HG03457 (cell line): ENCODE data around the gene TRABD.
"Not testable (repeated sequence)": the region's sequence is repeated elsewhere in the genome, so short reads cannot be mapped to it uniquely, and the experiment has no call there.

Source experiments
- ATAC-seq: cut with Tn5 transposase; IDR thresholded peaks from one replicate; pipeline ENCODE4 v1.9.1; 2021; ENCODE audit warnings: moderate number of reproducible peaks; ENCODE audit not compliant: unreplicated experiment

Gene TRABD, protein sequence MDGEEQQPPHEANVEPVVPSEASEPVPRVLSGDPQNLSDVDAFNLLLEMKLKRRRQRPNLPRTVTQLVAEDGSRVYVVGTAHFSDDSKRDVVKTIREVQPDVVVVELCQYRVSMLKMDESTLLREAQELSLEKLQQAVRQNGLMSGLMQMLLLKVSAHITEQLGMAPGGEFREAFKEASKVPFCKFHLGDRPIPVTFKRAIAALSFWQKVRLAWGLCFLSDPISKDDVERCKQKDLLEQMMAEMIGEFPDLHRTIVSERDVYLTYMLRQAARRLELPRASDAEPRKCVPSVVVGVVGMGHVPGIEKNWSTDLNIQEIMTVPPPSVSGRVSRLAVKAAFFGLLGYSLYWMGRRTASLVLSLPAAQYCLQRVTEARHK

DNA sequence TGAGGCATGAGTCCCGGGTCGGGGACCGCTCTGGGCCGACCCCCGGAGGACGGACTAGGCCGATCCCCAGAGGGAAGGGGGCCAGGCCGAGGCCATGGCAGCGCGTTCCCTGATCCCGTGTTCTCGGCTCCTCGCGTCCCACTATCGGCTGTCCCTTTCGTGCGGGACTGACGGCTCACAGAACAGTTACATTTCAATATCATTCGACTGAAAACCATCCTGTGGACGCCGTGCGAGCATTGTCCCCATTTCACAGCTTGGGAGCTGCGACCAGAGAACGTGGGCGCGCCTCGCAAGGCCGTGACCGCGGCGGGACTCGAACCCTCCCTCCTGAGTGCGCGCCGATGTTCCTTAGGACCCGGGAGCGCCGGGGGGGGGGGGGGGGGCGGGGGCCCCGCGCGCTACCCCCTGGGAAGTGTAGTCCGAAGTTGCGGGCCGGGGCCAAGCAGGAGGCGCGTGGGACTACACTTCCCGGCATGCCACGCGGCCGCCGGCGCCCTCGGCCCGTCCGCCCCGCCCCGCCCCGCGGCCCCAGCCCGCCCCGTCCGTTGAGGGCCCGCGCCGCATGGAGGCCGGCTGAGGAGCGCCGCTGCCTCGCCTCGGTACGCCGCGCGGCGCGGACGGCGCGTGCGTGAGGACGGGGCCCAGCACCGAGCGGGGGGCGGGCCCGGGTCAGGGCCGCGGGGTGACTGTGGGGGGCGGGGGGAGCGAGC, at the start of gene TRABD:
Gene TRABD, plus strand, starts transcription at position 539 of the 713 bp plus-strand sequence. CDS start 7,148 bp downstream, outside the sequence.
- no peak for ATAC-seq

DNA sequence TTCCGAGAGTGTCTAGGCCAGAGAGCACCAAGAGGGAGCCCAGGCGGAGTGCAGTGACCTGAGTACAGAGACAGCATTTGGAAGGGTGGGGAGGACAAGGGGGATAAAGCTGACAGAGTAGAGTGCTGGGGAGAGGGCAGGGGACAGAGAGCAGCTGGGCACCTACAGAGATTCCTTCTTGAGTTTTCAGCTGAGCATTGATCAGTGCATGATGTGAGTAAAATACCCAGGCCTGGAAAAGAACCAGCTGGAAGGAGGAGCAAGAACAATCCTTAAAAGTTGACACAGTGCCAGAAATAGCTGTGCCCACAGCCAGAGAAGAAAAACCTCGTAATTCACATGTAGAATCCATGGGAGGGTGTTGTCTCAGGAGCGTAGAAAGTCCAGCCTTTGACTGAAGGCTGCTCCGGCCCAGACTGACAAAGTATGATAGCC, 49.1 kb upstream of the TRABD start:
- ATAC-seq: no peak

DNA sequence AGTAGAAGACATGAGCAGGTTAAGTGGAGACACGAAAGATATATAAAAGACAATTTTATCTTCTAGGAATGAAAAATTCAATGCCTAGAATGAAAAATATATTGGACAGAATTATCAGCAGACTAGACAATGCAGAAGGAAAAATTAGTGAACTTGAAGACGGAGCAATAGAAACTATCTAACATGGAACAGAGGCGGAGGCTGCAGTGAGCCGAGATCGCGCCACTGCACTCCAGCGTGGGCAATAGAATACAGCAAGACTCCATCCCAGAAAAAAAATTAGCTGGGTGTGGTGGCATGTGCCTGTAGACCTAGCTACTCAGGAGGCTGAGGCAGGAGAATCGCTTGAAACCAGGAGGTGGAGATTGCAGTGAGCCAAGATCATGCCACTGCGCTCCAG, 48.4 kb upstream of the TRABD start:
- ATAC-seq: not testable (repeated sequence)

DNA sequence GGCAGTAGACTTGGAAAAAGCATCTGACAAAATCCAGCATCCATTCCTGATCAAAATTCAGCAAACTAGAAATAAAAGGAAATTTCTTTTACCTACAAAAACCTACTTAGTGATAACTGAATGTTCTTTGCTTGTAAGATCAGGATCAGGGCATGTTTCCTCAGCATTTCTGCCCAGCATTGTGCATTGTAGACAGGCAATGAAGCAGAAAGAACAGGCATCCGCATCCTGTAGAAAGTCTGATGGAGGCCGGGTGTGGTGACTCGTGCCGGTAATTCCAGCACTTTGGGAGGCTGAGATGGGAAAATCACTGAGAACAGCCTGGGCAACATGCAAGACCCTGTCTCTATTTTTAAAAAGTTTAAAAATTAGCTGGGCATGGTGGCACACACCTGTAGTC, 47.7 kb upstream of the TRABD start:
- no peak for ATAC-seq

DNA sequence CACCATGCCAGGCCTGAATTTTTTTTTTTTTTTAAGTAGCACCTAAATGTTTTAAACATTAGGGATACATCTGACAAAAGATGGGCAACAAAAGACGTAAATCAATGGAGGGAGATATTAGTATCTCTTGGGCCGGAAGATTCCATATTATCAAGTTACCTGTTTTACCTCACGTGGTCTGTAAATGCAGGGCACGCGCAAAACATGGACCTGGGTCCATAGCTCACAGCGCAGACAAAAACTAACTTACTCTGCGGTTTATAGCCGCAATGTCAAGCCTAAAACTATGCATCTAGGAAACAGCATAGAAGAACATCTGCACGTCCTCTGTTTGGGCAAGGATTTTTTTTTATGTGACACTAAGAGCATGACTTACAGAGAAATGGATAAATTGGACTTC, 46.7 kb upstream of the TRABD start:
- no peak for ATAC-seq

DNA sequence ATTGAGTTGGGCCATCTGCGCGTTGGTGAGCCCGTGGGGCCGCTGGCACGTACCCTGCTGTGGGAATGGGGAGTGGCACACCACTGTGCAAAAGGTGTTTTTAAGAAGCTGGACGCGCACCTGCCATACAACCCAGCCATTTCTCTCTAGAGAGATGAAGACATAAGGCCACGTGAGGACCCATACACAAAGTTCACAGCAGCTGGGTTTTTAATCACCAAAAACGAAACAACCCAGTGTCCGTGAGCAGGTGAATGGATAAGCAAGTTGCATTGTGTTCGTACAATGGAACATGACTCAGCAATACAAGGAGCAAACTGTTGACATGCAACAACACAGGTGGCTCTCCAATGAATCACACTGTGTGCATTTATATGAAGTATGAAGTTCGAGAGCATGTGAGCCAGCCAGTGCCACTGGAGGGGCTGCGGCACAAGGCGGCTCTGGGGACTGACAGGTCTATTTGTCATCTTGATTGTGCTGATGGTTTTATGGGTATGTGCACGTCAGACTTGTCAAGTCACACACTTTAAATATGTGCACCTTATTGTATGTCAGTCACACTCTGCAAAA, 45.8 kb upstream of the TRABD start:
- no peak for ATAC-seq

DNA sequence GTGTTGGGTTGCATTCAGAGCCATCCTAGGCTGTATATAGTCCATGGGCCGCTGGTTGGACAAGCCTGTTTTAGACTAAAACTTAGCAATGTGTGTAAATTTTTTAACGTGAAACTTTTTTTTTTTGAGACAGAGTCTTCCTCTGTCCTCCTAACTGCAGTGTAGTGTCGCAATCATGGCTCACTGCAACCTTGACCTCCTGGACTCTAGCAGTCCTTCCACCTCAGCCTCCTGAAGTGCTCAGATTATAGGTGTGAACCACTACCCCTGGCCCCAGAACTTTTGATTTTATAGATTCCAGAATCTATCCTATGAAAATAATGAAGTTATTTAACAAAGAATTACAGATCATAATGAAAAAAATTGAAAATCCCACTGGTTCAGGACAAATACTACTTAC, 45.1 kb upstream of the TRABD start:
- no peak for ATAC-seq

DNA sequence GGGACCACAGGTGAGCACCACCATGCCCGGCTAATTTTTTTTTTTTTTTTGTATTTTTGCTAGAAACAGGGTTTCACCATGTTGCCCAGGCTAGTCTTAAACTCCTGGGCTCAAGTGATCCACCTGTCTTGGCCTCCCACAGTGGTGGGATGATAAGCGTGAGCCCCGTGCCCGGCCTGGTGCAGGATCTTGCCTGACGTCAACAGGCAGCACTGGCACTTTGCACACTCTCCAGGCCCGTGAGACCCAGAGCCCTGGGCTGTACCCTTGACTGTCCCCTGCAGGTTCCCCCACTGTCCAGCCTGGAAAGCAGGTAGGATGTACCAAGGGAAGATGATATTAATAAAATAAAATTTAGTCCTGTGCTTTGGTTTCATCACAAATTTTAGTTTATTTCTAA, 44.3 kb upstream of the TRABD start:
- no peak for ATAC-seq

DNA sequence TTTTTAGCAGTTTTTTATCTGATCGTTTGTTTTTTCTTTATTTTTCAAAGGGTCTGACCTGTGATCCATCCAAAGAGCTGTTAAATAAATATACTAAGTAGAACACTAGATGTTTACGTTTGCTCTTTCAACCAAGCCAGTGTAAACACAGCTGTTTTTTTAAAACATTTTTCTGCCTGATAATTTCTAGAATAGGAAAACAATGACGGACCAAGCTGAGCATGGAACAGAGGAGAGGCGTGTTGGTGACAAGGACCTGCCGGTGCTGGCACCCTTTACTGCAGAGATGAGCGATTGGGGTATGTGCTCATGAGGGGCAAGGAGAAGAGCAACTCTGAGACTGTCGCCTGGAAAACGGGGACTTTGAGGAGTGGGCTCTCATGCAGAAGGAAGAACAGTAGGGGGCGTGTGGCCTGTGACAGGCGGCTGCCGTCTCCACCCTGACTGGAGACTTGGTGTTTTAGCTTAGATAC, 43.8 kb upstream of the TRABD start:
- no peak for ATAC-seq

DNA sequence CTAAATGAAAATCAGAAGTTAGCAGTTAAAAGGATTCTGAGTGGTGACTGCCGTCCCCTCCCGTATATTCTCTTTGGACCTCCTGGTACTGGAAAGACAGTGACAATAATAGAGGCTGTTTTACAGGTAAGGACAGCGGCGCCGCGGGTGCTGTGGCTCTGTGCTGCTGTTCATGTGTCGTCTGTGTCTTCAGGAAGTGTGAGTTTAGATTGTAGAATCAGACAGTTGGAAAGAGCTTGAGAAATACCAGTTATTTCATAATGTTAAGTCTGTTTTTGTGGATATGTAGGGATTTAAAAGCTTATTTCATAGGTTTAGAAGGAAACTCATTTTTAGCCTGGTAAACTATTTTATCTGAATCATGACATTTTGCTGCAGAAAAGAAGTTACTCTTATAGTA, 42.6 kb upstream of the TRABD start:
- ATAC-seq: no peak

DNA sequence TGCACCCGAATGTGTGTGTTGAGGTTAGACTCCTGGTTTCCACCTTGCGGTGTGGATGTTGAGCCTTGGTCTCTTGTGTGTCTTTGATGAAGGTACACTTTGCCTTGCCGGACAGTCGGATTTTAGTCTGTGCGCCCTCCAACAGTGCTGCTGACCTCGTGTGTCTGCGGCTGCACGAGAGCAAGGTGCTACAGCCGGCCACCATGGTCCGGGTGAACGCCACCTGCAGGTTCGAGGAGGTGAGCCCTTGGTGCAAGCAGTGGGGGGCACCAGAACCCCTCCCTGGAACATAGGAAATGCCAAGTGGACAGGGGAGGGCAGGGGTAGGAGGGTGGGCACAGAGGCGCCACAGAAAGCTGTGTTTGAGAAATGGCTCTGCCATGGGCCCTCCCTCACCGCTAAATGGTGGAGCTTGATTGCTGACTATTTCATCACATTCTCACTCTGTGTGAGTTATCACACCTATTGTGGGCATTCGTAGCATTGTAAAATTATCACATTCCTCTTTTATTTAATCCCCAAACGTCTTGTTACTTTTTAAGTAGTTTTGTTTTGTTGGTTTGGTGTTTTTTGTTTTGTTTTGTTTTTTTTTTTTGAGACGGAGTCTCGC, 41.6 kb upstream of the TRABD start:
- no peak for ATAC-seq

DNA sequence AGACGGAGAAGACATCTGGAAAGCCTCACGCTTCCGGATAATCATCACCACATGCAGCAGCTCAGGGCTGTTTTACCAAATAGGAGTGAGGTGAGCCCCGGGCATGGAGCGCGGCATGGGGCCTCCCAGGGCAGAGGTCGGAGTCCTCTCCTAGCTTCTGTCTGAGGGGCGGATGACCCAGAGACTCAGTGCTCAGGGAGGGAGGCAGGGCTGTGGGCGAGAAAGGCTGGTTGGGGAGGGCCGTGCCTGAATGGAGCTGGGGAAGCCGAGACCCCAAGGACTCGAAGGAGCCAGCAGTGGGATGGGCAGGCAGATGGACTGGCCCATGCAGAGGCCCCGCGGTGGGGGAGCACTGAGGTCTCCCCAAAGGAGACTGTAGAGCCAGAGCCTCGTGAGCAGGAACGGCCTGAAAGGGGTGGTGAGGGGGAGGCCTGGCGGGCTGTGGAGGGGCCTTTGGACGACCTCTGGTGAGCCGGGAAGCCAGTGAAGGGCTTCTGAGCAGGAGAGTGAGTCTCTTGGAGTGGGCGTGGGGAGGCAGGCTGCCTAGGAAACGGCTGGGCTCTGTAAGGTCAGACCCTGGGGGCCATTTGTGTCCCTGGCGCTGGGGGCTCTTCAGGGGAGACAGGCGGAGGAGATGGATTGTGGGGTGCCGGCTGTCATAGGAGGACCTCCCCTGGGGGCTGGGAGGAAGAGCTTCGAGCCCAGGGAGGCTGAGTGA, 39.8 kb upstream of the TRABD start:
- no peak for ATAC-seq

DNA sequence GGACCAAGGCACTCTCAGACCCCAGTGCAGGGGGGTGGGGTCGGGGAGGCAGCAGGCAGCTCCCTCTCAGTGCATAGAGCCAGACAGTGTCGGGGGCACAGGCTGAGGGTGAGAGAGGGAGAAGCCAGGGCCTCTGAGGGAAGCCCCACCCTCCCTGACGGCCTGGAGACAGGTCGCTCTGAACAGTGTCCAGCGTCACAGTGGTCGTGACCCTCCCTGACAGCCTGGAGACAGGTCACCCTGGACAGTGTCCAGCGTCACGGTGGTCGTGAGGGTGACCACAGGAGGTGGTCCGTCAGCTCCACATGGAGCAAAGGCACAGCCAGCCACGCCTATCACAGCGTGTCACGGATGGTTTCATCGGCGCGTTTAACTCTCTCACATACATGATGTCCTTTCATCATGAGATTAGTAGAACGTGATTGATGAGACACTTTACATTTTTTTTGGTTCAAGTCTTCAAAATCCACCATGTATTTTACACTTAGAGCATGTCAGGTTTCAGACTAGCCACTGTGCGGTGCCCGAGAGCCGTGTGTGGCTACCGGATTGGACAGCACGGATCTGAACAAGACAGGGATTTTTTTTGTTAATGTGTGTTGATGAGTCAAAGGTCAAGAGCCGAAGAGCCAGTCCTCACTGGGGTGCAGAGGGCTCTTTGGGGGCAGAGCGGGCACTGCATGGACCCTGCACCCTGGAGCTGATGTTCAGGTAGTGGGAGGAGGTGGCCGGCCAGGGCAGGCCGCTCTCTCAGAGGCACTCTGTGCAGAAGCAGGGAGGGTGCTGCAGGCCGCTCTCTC, 39.1 kb upstream of the TRABD start:
- no peak for ATAC-seq

DNA sequence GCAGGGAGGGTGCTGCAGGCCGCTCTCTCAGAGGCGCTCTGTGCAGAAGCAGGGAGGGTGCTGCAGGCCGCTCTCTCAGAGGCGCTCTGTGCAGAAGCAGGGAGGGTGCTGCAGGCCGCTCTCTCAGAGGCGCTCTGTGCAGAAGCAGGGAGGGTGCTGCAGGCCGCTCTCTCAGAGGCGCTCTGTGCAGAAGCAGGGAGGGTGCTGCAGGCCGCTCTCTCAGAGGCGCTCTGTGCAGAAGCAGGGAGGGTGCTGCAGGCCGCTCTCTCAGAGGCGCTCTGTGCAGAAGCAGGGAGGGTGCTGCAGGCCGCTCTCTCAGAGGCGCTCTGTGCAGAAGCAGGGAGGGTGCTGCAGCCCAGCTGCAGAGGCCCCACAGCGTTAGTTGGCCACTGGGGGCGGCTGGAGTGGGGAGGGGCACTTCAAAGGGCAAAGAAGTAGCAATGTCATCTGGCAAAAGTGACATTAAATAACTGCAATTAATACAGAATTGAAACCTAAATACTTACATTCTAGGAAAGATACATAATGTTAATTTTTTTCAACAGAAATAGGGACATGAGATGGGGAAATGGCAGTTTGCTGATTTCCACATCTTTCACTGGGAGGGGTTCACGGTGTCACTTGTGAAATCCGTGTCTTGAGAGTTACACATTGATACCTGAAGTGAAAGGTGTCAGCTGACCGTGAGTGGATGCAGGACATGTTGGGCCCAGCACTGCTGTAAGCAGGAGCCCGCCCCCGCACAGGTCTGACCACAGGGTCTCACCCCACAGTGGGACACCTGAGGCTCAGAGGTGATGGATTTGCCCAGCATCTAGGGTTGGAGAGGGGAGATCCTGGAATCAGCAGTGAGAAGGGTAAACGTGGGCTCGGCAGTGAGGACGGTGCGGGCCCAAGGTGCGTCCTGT, 38.2 kb upstream of the TRABD start:
- not testable (repeated sequence) for ATAC-seq

DNA sequence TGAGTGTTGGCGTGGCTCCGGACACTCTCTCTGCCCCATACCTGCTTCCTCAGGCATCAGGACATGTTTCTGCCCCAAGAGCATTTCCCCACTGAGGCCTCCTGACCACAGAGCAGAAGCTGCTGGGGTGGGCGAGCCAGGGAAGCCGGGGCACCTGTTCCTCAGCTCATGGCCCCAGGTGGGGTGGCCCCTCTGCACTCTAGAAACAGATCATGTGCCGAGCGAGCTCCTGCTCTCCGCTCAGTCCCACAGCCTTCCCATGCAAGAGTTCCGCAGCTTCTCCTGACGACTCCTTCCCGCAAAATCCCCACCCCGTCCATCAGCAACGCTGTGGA, 37.6 kb upstream of the TRABD start:
- ATAC-seq: no peak

DNA sequence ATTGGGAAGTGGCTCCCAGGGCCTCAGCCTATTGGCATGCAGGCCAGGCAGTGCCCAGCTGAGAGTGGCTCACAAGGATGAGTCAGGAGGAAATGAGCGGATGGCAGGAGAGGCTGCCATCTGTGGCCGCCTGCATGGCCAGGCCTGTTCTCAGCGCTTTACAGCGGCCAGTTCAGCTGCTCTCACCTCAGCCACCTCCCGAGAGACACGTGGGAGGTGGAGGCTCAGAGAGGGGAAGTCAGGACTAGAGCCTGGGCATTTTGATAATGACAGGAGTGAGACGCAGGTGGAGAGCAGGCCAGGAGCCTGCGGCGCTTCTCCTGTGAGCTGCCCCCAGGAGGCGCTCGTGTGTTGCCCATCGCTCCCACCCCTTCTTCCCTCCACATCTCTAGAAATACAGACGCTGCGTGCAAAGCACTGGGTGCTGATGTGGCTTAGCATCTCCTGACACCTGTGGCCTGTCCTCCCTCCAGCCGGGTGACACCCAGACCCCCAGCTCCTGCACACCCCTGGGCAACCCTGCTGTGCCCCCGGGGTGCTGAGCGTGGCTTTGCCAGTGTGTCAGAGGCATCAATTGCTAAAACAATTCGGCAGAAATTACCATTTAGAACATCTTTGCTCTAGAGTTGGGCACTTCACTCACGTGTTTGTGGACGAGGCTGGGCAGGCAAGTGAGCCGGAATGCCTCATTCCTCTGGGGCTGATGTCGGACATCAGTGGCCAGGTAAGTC, 36.6 kb upstream of the TRABD start:
- ATAC-seq: no peak

DNA sequence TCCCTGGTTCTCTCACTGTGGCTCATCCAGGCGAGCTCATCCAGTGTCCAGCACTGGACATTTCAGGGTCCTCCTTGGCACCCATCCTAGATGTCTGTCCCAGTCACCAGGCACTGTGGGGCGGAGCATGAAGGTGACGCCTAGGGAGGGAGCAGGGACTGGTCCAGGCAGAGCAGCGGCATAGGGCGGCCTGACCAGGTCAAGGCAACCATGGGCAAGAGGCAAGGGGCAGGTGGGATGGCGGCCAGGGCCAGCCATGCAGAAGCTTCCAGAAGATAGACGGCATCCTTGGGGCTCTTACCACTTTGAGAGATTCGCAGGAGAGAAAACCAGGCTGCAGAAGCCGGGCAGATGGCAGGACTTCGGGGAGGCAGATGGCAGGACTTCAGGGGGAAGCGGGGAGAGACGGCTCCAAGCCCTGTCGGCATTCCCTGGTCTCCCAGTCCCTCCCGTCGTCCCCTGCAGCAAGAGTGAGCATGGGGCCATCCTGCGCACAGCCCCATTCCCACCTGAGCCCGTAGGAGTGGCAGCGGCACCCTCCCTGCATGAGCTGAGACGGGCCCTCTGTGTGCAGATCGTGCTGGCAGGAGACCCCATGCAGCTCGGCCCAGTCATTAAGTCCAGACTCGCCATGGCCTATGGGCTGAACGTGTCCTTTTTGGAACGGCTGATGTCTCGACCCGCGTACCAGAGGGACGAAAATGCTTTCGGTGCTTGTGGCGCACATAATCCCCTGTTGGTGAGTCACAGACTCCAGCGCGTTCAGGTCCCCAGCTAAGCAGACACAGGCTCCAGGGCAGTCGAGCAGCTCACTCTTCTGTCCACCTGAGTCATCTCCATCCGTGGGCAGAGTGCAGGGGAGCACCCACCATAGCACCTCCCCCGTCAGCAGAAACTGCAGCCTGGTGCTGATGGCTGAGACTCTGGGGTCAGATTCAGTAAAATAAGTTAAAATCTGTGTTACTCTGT, 35.3 kb upstream of the TRABD start:
- no peak for ATAC-seq
